K562 (cell line): ENCODE data around the gene ITGA1. TPM values are rescaled to one million over a fixed set of nuclear protein-coding genes. Genes with fewer than 3 reads are reported as not detected.

Source experiments
- DMBX1 ChIP-seq: fragments of 250-450 bp; sonication (Bioruptor Pico); IDR thresholded peaks from 2 replicates; pipeline ENCODE4 v1.8.0; 2022; ENCODE audit warnings: inconsistent platforms, mild to moderate bottlenecking, moderate library complexity, borderline replicate concordance
- E2F3 ChIP-seq: fragments of 250-450 bp; sonication (Bioruptor Pico); IDR thresholded peaks from 2 replicates; pipeline ENCODE4 v1.4.0; 2020; ENCODE audit warnings: mild to moderate bottlenecking
- HMGN3 ChIP-seq: IDR thresholded peaks from 2 replicates; pipeline ENCODE4 v1.6.1; 2011; ENCODE audit warnings: borderline replicate concordance, low read depth, mild to moderate bottlenecking, mixed read lengths, low read length; ENCODE audit not compliant: insufficient read length; ENCODE audit errors: extremely low read depth
- HNRNPH1 ChIP-seq: fragments of 200-400 bp; formaldehyde crosslinking; optimal IDR thresholded peaks from 2 replicates; pipeline ENCODE3; 2017; ENCODE audit warnings: low read depth, mild to moderate bottlenecking, low read length, moderate library complexity
- KLF6 ChIP-seq: fragments of 250-450 bp; sonication (Bioruptor Pico); IDR thresholded peaks from 2 replicates; pipeline ENCODE4 v1.4.0; 2020; ENCODE audit warnings: mild to moderate bottlenecking, moderate library complexity, borderline replicate concordance
- NR2C2 ChIP-seq, 2 experiments: fragments of 200-800 bp in 1 of 2; sonication (Bioruptor generic) in 1 of 2; sonication (generic) in 1 of 2; formaldehyde crosslinking in 1 of 2; IDR thresholded peaks; 2 replicates each; pipeline versions ENCODE4 v1.6.1 to v1.8.0; 2016 to 2022; ENCODE audit warnings: mild to moderate bottlenecking in 1 of 2, missing compliant biosample characterization in 1 of 2, missing genetic modification characterization in 1 of 2, missing genetic modification reagents in 1 of 2
- SIN3A ChIP-seq, 2 experiments: fragments of 150-350 bp in 1 of 2; IDR thresholded peaks; 2 replicates each; pipeline ENCODE4 v1.6.1; 2011 to 2016; ENCODE audit warnings: borderline replicate concordance in 2 of 2, low read depth in 2 of 2, low read length in 2 of 2, mild to moderate bottlenecking in 2 of 2, moderate library complexity in 2 of 2; ENCODE audit not compliant: control insufficient read depth in 1 of 2
- SPI1 ChIP-seq: IDR thresholded peaks from 2 replicates; pipeline ENCODE4 v1.6.1; 2011; ENCODE audit warnings: low read depth, low read length, control low read depth, borderline replicate concordance
- SREBF2 ChIP-seq: sonication (generic); formaldehyde crosslinking; IDR thresholded peaks from 2 replicates; pipeline ENCODE4 v1.4.0; 2020; ENCODE audit warnings: mild to moderate bottlenecking, missing genetic modification reagents
- TBP ChIP-seq: optimal IDR thresholded peaks from 2 replicates; pipeline ENCODE3; 2011; ENCODE audit warnings: low read depth, low read length, improper control_type of control experiment
- polyA plus RNA-seq, 8 experiments: library from polyadenylated mRNA; depleted of rRNA in 4 of 8; stranded (reverse) in 5 of 8; unstranded in 3 of 8; fragments of >200 nt; fragmentation: Nextera tagmentation in 2 of 8; fragmentation: Illumina TruSeq in 1 of 8; extraction: Ambion mirVana in 2 of 8; extraction: Trizol in 1 of 8; gene quantifications; 2 replicates each; pipeline versions ENCODE4 v1.2.1 to v1.2.3, GENCODE V29; 2011 to 2014; ENCODE audit warnings: inconsistent platforms in 1 of 8, missing spikeins in 1 of 8
- total RNA-seq, 7 experiments: library from RNA; depleted of rRNA in 6 of 7; stranded (reverse); fragments of >200 nt in 6 of 7; fragmentation: Illumina TruSeq in 2 of 7; extraction: Trizol in 2 of 7; gene quantifications; 2 replicates each; pipeline versions ENCODE4 v1.2.1 to v1.2.3, GENCODE V29; 2011 to 2021; ENCODE audit warnings: low replicate concordance in 1 of 7
- TF ChIP-seq, protein P1 (sequence below): fragments of 250-450 bp; sonication (Bioruptor Pico); IDR thresholded peaks from 2 replicates; pipeline ENCODE4 v1.4.0; 2020; ENCODE audit warnings: mild to moderate bottlenecking
- TF ChIP-seq, protein P2 (sequence below): fragments of 450-650 bp; IDR thresholded peaks from 2 replicates; pipeline ENCODE4 v1.6.1; 2016; ENCODE audit warnings: mild to moderate bottlenecking
- TF ChIP-seq, protein P3 (sequence below), 2 experiments: fragments of 250-450 bp in 1 of 2; fragments of 450-650 bp in 1 of 2; sonication (Bioruptor Pico) in 1 of 2; IDR thresholded peaks; 2 replicates each; pipeline versions ENCODE4 v1.6.1 to v1.8.0; 2016 to 2021; ENCODE audit warnings: mild to moderate bottlenecking in 2 of 2, moderate library complexity in 2 of 2, missing compliant biosample characterization in 1 of 2, missing genetic modification characterization in 1 of 2
- TF ChIP-seq, protein P4 (sequence below): fragments of 250-450 bp; sonication (Bioruptor Pico); IDR thresholded peaks from 2 replicates; pipeline ENCODE4 v1.4.0; 2020; ENCODE audit warnings: mild to moderate bottlenecking, moderate library complexity

ITGA1 gene
- total and polyA plus RNA-seq, 9 of the 15 experiments (the other 6 are each of a cell fraction or from before 2014, with no cell fraction given) = 0.04 to 0.22 TPM; not detected in 7

DNA sequence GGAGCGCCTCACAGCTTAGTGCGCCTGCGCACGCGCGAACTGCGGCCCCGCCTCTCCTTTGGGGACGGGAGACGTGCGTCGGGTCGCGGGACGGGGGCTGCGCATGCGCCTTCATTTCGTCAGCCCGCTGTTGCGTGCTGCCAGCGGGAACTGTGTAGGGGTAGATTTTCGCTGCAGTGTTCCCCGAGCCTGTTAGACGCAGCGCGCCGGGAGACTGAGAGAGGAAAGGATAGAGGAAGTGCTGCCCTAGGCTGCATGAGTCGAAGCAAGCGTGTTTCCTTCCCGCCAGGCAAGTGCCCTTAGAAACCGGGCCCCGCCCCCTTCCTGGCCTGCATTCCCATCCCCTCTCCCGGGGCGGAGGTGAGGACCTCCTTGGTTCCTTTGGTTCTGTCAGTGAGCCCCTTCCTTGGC, 12.3 kb downstream of the ITGA1 start (continued):
- peak in 1 of 2 experiments; percentile 38; a peak in 1 of 4 replicates for TF ChIP-seq SIN3A (IDR thresholded peaks at IDR 0.05; ENCODE audit: borderline replicate concordance in 2 of 2, control insufficient read depth in 1 of 2, low read depth in 2 of 2, low read length in 2 of 2)
- peak; percentile 76 for TF ChIP-seq TBP
- TF ChIP-seq, protein P1, sequence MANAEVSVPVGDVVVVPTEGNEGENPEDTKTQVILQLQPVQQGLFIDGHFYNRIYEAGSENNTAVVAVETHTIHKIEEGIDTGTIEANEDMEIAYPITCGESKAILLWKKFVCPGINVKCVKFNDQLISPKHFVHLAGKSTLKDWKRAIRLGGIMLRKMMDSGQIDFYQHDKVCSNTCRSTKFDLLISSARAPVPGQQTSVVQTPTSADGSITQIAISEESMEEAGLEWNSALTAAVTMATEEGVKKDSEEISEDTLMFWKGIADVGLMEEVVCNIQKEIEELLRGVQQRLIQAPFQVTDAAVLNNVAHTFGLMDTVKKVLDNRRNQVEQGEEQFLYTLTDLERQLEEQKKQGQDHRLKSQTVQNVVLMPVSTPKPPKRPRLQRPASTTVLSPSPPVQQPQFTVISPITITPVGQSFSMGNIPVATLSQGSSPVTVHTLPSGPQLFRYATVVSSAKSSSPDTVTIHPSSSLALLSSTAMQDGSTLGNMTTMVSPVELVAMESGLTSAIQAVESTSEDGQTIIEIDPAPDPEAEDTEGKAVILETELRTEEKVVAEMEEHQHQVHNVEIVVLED (CRISPR knock-in tag) = peak; percentile 94
- 0 out of 2 replicates have a peak, but pooled peaks have one; percentile 22 for TF ChIP-seq DMBX1 (CRISPR knock-in tag)
- no peak for TF ChIP-seq KLF6 (CRISPR knock-in tag)
- TF ChIP-seq, protein P2, sequence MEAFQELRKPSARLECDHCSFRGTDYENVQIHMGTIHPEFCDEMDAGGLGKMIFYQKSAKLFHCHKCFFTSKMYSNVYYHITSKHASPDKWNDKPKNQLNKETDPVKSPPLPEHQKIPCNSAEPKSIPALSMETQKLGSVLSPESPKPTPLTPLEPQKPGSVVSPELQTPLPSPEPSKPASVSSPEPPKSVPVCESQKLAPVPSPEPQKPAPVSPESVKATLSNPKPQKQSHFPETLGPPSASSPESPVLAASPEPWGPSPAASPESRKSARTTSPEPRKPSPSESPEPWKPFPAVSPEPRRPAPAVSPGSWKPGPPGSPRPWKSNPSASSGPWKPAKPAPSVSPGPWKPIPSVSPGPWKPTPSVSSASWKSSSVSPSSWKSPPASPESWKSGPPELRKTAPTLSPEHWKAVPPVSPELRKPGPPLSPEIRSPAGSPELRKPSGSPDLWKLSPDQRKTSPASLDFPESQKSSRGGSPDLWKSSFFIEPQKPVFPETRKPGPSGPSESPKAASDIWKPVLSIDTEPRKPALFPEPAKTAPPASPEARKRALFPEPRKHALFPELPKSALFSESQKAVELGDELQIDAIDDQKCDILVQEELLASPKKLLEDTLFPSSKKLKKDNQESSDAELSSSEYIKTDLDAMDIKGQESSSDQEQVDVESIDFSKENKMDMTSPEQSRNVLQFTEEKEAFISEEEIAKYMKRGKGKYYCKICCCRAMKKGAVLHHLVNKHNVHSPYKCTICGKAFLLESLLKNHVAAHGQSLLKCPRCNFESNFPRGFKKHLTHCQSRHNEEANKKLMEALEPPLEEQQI = no peak
- TF ChIP-seq, protein P3, sequence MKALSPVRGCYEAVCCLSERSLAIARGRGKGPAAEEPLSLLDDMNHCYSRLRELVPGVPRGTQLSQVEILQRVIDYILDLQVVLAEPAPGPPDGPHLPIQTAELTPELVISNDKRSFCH (CRISPR knock-in tag; IDR thresholded peaks at IDR 0.05) = no peak
- TF ChIP-seq, protein P3 (tag; IDR thresholded peaks at IDR 0.05) = no peak; the same call in 1 of the 2 replicates
- TF ChIP-seq SPI1 = peak; percentile 88
- no peak for TF ChIP-seq HNRNPH1
- TF ChIP-seq HMGN3 = peak; percentile 45
- TF ChIP-seq E2F3 (CRISPR knock-in tag) = peak; percentile 76; the same call in 1 of the 2 replicates
- TF ChIP-seq, protein P4, sequence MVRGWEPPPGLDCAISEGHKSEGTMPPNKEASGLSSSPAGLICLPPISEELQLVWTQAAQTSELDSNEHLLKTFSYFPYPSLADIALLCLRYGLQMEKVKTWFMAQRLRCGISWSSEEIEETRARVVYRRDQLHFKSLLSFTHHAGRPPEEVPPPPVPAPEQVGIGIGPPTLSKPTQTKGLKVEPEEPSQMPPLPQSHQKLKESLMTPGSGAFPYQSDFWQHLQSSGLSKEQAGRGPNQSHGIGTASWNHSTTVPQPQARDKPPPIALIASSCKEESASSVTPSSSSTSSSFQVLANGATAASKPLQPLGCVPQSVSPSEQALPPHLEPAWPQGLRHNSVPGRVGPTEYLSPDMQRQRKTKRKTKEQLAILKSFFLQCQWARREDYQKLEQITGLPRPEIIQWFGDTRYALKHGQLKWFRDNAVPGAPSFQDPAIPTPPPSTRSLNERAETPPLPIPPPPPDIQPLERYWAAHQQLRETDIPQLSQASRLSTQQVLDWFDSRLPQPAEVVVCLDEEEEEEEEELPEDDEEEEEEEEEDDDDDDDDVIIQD (CRISPR knock-in tag) = no peak
- no peak for TF ChIP-seq SREBF2 (CRISPR knock-in tag)
- no peak for TF ChIP-seq NR2C2 (CRISPR knock-in tag; IDR thresholded peaks at IDR 0.05)
- peak; percentile 61; the same call in 1 of the 2 replicates for TF ChIP-seq NR2C2 (tag; IDR thresholded peaks at IDR 0.05)
